ENCODE measurements around the gene WDR86.

DNA sequence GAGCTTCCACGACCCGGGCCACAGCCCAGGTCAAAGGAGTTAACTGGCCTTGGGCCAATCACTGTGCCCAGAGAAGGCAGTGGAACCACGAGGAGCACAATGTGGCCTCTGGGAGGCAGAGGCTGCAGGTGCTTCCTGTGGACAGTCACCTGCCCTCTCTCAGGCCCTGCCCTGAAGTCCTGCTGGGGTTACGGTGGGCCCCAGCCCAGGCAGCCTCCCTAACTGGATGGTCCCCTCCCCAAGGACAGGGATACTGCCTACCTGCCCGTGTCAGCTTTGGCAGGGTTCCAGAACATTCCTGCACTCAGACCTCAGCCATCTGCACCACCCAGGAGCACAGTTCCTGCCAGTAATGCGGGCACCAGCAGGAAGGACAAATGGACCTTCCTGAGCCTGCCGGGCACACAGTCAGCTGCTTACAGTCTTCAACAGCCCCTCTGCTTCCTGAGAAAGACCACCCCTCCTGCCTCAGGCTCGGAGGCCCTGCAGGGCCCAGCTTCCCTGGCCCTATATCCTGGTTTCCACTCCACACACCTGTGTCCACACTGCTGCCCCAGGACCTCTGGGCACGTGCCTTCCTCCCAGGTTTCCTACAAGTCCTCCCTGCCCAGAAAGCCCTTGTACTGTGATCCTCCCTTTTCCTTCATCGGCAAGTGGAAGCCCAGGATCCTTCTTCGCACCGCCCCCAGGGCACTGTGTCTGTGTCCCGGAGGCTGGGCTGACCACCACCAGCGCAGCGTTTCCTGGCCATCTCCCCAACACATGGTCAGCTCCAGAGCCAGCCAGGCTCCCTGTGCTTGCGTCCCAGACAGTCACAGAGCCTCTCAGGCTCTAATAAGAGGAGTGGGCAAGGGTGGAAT lies 23.3 kb downstream of the WDR86 start:
- no peak for TF ChIP-seq POLR2A (IDR thresholded peaks at IDR 0.05)
- TF ChIP-seq, protein P1, sequence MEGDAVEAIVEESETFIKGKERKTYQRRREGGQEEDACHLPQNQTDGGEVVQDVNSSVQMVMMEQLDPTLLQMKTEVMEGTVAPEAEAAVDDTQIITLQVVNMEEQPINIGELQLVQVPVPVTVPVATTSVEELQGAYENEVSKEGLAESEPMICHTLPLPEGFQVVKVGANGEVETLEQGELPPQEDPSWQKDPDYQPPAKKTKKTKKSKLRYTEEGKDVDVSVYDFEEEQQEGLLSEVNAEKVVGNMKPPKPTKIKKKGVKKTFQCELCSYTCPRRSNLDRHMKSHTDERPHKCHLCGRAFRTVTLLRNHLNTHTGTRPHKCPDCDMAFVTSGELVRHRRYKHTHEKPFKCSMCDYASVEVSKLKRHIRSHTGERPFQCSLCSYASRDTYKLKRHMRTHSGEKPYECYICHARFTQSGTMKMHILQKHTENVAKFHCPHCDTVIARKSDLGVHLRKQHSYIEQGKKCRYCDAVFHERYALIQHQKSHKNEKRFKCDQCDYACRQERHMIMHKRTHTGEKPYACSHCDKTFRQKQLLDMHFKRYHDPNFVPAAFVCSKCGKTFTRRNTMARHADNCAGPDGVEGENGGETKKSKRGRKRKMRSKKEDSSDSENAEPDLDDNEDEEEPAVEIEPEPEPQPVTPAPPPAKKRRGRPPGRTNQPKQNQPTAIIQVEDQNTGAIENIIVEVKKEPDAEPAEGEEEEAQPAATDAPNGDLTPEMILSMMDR (IDR thresholded peaks at IDR 0.05) = no peak
